GM12878 (cell line): ENCODE data around the gene TMED7. TPM values are rescaled to one million over a fixed set of nuclear protein-coding genes. Genes with fewer than 3 reads are reported as not detected.

ENCODE experiments used
- ATAC-seq: fragments of 200-7000 bp; cut with Tn5 transposase; 3 replicates; pipeline ENCODE4 v1.9.1; 2020; ENCODE audit warnings: mild to moderate bottlenecking, moderate library complexity
- BruUV-seq: library from RNA; stranded (reverse); fragments of 400-500 nt; replicated peaks from 2 replicates; lab custom pipeline; 2021; lab: Mats Ljungman, UMichigan
- CTCF ChIA-PET: fragments of 300-600 bp; sonication (Branson Sonifier 250); formaldehyde crosslinking; extraction: SDS; loops from one replicate; lab custom pipeline; 2021; ENCODE audit warnings: inconsistent platforms; lab: Yijun Ruan, JAX
- POLR2A ChIA-PET: fragments of 350-600 bp; formaldehyde crosslinking; extraction: SDS; loops from one replicate; lab custom pipeline; 2021; ENCODE audit warnings: inconsistent platforms; lab: Charles Lee
- RAD21 ChIA-PET: fragments of 300-600 bp; sonication (Branson Sonifier 250); formaldehyde crosslinking; loops from one replicate; lab custom pipeline; 2023; ENCODE audit warnings: antibody characterized with exemption; ENCODE audit not compliant: unreplicated experiment; lab: Charles Lee
- SMC1A ChIA-PET: fragments of 300-600 bp; sonication (Branson Sonifier 250); formaldehyde crosslinking; loops from one replicate; lab custom pipeline; 2023; ENCODE audit not compliant: unreplicated experiment, uncharacterized antibody; lab: Charles Lee
- DNase-seq: peaks from one replicate; pipeline ENCODE4 v3.0.0-alpha.2; 2011; ENCODE audit warnings: low read depth, low spot score
- FAIRE-seq: peaks from 3 replicates; lab custom pipeline; 2011; peaks lifted over from hg19 to GRCh38; lab: Jason Lieb, UNC
- H2AFZ ChIP-seq: 2 replicates; pipeline ENCODE4 v1.6.0; 2011; ENCODE audit warnings: low read depth, low read length, control low read depth; ENCODE audit not compliant: control insufficient read depth
- H3K27ac ChIP-seq: 2 replicates; pipeline ENCODE4 v1.5.1; 2011; ENCODE audit warnings: control low read depth; ENCODE audit not compliant: control insufficient read depth, insufficient read depth
- H3K27me3 ChIP-seq, 2 experiments: replicated peaks in 1 of 2; 2 replicates each; pipeline versions ENCODE4 v1.6.0 to v1.6.1; 2011; ENCODE audit warnings: low read length in 1 of 2; ENCODE audit not compliant: control insufficient read depth in 2 of 2, insufficient read depth in 2 of 2
- H3K36me3 ChIP-seq, 2 experiments: 2 replicates each; pipeline ENCODE4 v1.5.1; 2011; ENCODE audit warnings: low read length in 1 of 2; ENCODE audit not compliant: control insufficient read depth in 2 of 2, insufficient read depth in 2 of 2
- H3K4me1 ChIP-seq: 2 replicates; pipeline ENCODE4 v1.6.1; 2011; ENCODE audit warnings: mild to moderate bottlenecking, low read length, moderate library complexity, mixed read lengths; ENCODE audit not compliant: control insufficient read depth, insufficient read depth
- H3K4me2 ChIP-seq: 2 replicates; pipeline ENCODE4 v1.6.0; 2011; ENCODE audit warnings: control low read depth; ENCODE audit not compliant: control insufficient read depth, insufficient read depth
- H3K4me3 ChIP-seq: fragments of 200-600 bp; sonication (generic); 2 replicates; pipeline ENCODE4 v1.5.1; 2016
- H3K79me2 ChIP-seq: 2 replicates; pipeline ENCODE4 v1.6.0; 2011; ENCODE audit warnings: low read length; ENCODE audit not compliant: control insufficient read depth, insufficient read depth
- H3K9ac ChIP-seq: 2 replicates; pipeline ENCODE4 v1.8.0; 2011; ENCODE audit warnings: low read length, control low read depth, mixed read lengths; ENCODE audit not compliant: control insufficient read depth, insufficient read depth
- H3K9me3 ChIP-seq: replicated peaks from 3 replicates; pipeline ENCODE4 v1.5.1; 2011; ENCODE audit warnings: mild to moderate bottlenecking, low read length; ENCODE audit not compliant: control insufficient read depth, insufficient read depth
- H4K20me1 ChIP-seq: 2 replicates; pipeline ENCODE4 v1.6.0; 2011; ENCODE audit not compliant: control insufficient read depth, insufficient read depth
- ASH2L ChIP-seq: fragments of 300-600, 200-600 bp; sonication (generic); IDR thresholded peaks from 2 replicates; pipeline ENCODE4 v1.6.1; 2017; ENCODE audit warnings: low read depth, mild to moderate bottlenecking, borderline replicate concordance
- BCL11A ChIP-seq: IDR thresholded peaks from 2 replicates; pipeline ENCODE4 v1.6.1; 2011; ENCODE audit warnings: low read depth, low read length
- CHD4 ChIP-seq: fragments of 200-600 bp; sonication (generic); IDR thresholded peaks from 2 replicates; pipeline ENCODE4 v1.6.1; 2016; ENCODE audit warnings: mild to moderate bottlenecking
- DPF2 ChIP-seq: fragments of 450-650 bp; IDR thresholded peaks from 2 replicates; pipeline ENCODE4 v1.6.1; 2017; ENCODE audit warnings: mild to moderate bottlenecking
- EZH2 ChIP-seq: IDR thresholded peaks from 2 replicates; pipeline ENCODE4 v1.6.1; 2012; ENCODE audit warnings: low read depth, mild to moderate bottlenecking, control low read depth, inconsistent platforms, low read length, borderline replicate concordance; ENCODE audit not compliant: control insufficient read depth
- GABPA ChIP-seq: IDR thresholded peaks from 2 replicates; pipeline ENCODE4 v1.6.1; 2014; ENCODE audit warnings: antibody characterized with exemption, low read depth, mild to moderate bottlenecking, inconsistent platforms
- NFXL1 ChIP-seq: fragments of 450-650 bp; IDR thresholded peaks from 2 replicates; pipeline ENCODE4 v1.6.1; 2017; ENCODE audit warnings: antibody characterized with exemption, mild to moderate bottlenecking, borderline replicate concordance
- PML ChIP-seq: IDR thresholded peaks from 2 replicates; pipeline ENCODE4 v1.6.1; 2012; ENCODE audit warnings: low read length, inconsistent platforms
- RB1 ChIP-seq: fragments of 450-650 bp; formaldehyde crosslinking; IDR thresholded peaks from 2 replicates; pipeline ENCODE4 v1.6.1; 2017; ENCODE audit warnings: mild to moderate bottlenecking, borderline replicate concordance
- SMC3 ChIP-seq: IDR thresholded peaks from 2 replicates; pipeline ENCODE4 v1.6.1; 2011; ENCODE audit warnings: low read length, improper control_type of control experiment, borderline replicate concordance
- TAF1 ChIP-seq: IDR thresholded peaks from 2 replicates; pipeline ENCODE4 v1.6.1; 2011; ENCODE audit warnings: mild to moderate bottlenecking, low read depth, low read length, borderline replicate concordance
- TBL1XR1 ChIP-seq: IDR thresholded peaks from 2 replicates; pipeline ENCODE4 v1.6.1; 2012; ENCODE audit warnings: low read depth, low read length, improper control_type of control experiment
- ZBED1 ChIP-seq: IDR thresholded peaks from 2 replicates; pipeline ENCODE4 v1.6.1; 2016; ENCODE audit warnings: borderline replicate concordance
- ZSCAN29 ChIP-seq: fragments of 450-650 bp; IDR thresholded peaks from 2 replicates; pipeline ENCODE4 v1.6.1; 2017; ENCODE audit warnings: mild to moderate bottlenecking, moderate library complexity
- WGBS: methylation state at CpG from one replicate; pipeline ENCODE4 v1.1.6; 2016; ENCODE audit warnings: low lambda C conversion rate; ENCODE audit not compliant: insufficient replicate concordance, insufficient coverage; ENCODE audit errors: missing lambda C conversion rate; 5-methylcytosine and 5-hydroxymethylcytosine counted together
- in situ Hi-C: fragments of 300-500 bp; cut with MboI; formaldehyde crosslinking; loops from 9 replicates; pipeline ENCODE4 v1.14.3; 2018; ENCODE audit warnings: mixed read lengths
- intact Hi-C: fragments of 100-400 bp; cut with micrococcal nuclease; formaldehyde crosslinking; loops from one replicate; pipeline ENCODE4 v1.14.2; 2022; ENCODE audit not compliant: unreplicated experiment
- polyA plus RNA-seq, 11 experiments: library from polyadenylated mRNA; depleted of rRNA in 4 of 11; unstranded in 6 of 11; stranded (reverse) in 5 of 11; fragments of >200 nt; fragmentation: Nextera tagmentation in 4 of 11; fragmentation: Illumina TruSeq in 1 of 11; extraction: Ambion mirVana in 4 of 11; extraction: Trizol in 1 of 11; gene quantifications; 1 replicate in 1 of 11; 2 replicates in 10 of 11; pipeline versions ENCODE4 v1.2.1 to v1.2.3, GENCODE V29; 2011 to 2016; ENCODE audit warnings: inconsistent platforms in 2 of 11, missing spikeins in 2 of 11, low read depth in 1 of 11
- total RNA-seq, 4 experiments: library from RNA; depleted of rRNA in 3 of 4; stranded (reverse); fragments of >200 nt in 3 of 4; fragmentation: Illumina TruSeq in 1 of 4; extraction: Trizol in 1 of 4; gene quantifications; 2 replicates each; pipeline versions ENCODE4 v1.2.1 to v1.2.3, GENCODE V29; 2013 to 2021
- TF ChIP-seq, protein P1 (sequence below): IDR thresholded peaks from 2 replicates; pipeline ENCODE4 v1.6.1; 2012; ENCODE audit warnings: low read length, inconsistent platforms
- TF ChIP-seq, protein P2 (sequence below): fragments of 450-650 bp; IDR thresholded peaks from 2 replicates; pipeline ENCODE4 v1.6.1; 2018; ENCODE audit warnings: borderline replicate concordance, mild to moderate bottlenecking; ENCODE audit not compliant: partially characterized antibody
- TF ChIP-seq, protein P3 (sequence below): IDR thresholded peaks from 2 replicates; pipeline ENCODE4 v1.6.1; 2011; ENCODE audit warnings: borderline replicate concordance, low read depth, mild to moderate bottlenecking, moderate library complexity, low read length; ENCODE audit not compliant: insufficient read depth, poor library complexity, severe bottlenecking

Gene TMED7
- total and polyA plus RNA-seq, 10 of the 15 experiments (the other 5 are each of a cell fraction or from before 2014, with no cell fraction given), result 8.0 to 37.3 (median 25.2) TPM

DNA sequence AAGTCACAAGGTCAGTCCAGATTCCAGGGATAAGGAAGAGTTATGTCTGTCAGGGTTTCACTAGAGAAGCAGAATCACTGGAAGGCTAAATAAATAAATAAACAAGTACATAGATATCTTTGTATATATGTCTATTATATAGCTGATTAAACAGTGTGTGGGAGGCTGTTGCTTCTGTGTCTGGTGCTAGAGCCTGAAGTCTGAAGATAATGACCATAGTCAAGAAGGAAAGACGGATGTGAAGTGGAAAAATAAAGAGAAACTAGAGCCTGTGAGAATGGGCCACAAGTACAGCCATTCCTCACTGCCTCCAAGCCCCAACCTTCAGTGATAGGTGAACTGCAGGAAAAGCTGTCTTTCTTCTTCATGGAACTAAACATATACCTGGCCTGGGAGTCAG lies 4.1 kb upstream of the TMED7 start:
- FAIRE-seq (no peak), ATAC-seq (no peak), DNase-seq (no peak)
- Histone ChIP-seq H3K36me3 (no peaks in the 10 kb centered on the region), H3K27me3 (peaks cover 2 to 4% of the 10 kb centered on the region in 2 experiments; a peak in 2 of 4 replicates), H3K4me1 (peaks cover 7% of the 10 kb centered on the region), H3K4me3 (no peak overlapping the region), H3K4me2 (no peak overlapping the region), H4K20me1 (no peaks in the 10 kb centered on the region), H3K27ac (no peak overlapping the region), H3K9me3 (no peaks in the 10 kb centered on the region), H2AFZ (no peak overlapping the region), H3K79me2 (peaks cover 15% of the 10 kb centered on the region), H3K9ac (no peak overlapping the region)
- intact Hi-C loops (loop anchor here (5.0 kb wide), 1 partner anchor 507 kb away; no protein-coding TSS in a partner anchor), in situ Hi-C loops (no loop called here)
- ChIA-PET RAD21 (interaction anchor here (0.7 kb wide), 1 partner anchor 79 kb away, joined by 3 read pairs; no protein-coding TSS in a partner anchor), SMC1A (interaction anchor here (0.8 to 1.9 kb wide), 7 partner anchors 13 to 440 kb away, joined by 3 to 8 read pairs (median 3); no protein-coding TSS in a partner anchor), CTCF (interaction anchor here (1.1 to 2.4 kb wide), 4 partner anchors 21 to 438 kb away, joined by 3 to 9 read pairs (median 4); no protein-coding TSS in a partner anchor), POLR2A (no interaction called here)
- TF ChIP-seq ZBED1 (no peak), NFXL1 (no peak), RB1 (no peak), TAF1 (no peak), BCL11A (no peak), EZH2 (no peak), SMC3 (no peak), ASH2L (no peak), ZSCAN29 (no peak), PML (no peak), CHD4 (no peak), TBL1XR1 (no peak), GABPA (no peak), DPF2 (no peak)
- TF ChIP-seq, protein P1, sequence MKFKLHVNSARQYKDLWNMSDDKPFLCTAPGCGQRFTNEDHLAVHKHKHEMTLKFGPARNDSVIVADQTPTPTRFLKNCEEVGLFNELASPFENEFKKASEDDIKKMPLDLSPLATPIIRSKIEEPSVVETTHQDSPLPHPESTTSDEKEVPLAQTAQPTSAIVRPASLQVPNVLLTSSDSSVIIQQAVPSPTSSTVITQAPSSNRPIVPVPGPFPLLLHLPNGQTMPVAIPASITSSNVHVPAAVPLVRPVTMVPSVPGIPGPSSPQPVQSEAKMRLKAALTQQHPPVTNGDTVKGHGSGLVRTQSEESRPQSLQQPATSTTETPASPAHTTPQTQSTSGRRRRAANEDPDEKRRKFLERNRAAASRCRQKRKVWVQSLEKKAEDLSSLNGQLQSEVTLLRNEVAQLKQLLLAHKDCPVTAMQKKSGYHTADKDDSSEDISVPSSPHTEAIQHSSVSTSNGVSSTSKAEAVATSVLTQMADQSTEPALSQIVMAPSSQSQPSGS, result no peak
- TF ChIP-seq, protein P2, sequence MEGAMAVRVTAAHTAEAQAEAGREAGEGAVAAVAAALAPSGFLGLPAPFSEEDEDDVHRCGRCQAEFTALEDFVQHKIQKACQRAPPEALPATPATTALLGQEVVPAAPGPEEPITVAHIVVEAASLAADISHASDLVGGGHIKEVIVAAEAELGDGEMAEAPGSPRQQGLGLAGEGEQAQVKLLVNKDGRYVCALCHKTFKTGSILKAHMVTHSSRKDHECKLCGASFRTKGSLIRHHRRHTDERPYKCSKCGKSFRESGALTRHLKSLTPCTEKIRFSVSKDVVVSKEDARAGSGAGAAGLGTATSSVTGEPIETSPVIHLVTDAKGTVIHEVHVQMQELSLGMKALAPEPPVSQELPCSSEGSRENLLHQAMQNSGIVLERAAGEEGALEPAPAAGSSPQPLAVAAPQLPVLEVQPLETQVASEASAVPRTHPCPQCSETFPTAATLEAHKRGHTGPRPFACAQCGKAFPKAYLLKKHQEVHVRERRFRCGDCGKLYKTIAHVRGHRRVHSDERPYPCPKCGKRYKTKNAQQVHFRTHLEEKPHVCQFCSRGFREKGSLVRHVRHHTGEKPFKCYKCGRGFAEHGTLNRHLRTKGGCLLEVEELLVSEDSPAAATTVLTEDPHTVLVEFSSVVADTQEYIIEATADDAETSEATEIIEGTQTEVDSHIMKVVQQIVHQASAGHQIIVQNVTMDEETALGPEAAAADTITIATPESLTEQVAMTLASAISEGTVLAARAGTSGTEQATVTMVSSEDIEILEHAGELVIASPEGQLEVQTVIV, result no peak
- TF ChIP-seq, protein P3, sequence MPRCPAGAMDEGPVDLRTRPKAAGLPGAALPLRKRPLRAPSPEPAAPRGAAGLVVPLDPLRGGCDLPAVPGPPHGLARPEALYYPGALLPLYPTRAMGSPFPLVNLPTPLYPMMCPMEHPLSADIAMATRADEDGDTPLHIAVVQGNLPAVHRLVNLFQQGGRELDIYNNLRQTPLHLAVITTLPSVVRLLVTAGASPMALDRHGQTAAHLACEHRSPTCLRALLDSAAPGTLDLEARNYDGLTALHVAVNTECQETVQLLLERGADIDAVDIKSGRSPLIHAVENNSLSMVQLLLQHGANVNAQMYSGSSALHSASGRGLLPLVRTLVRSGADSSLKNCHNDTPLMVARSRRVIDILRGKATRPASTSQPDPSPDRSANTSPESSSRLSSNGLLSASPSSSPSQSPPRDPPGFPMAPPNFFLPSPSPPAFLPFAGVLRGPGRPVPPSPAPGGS, result no peak
- 82% methylated on average over 1 of the region's 1 CpG for WGBS
- BruUV-seq, result no TSS peak
